Fibroblast of skin of left biceps (primary cell): ENCODE measurements around the gene LINGO4.

Experiments used
- DNase-seq, 2 experiments: peaks; one replicate each; pipeline ENCODE4 v3.0.0-alpha.2; 2013; ENCODE audit warnings: low read depth in 2 of 2

The LINGO4 gene

GRCh38 chr1:151833172-151833900 is 28.1 kb upstream of the LINGO4 start:
- DNase-seq, result no peak

- no peak for DNase-seq
Measured at GRCh38 chr1:151832318-151832980, 27.2 kb upstream of the LINGO4 start.

- DNase-seq, result no peak
Measured at GRCh38 chr1:151831605-151832004, 26.4 kb upstream of the LINGO4 start, which contains the start of gene RORC. Gene RORC (minus strand): TSS chr1:151831802. CDS start chr1:151831764, 38 bp downstream.

- DNase-seq, result no peak
Measured at GRCh38 chr1:151831256-151831591, 26.0 kb upstream of the LINGO4 start.

- DNase-seq, result no peak
Measured at GRCh38 chr1:151830055-151830454, 24.8 kb upstream of the LINGO4 start.

GRCh38 chr1:151829352-151830046 is 24.3 kb upstream of the LINGO4 start:
- DNase-seq, result no peak

GRCh38 chr1:151828921-151829320 is 23.7 kb upstream of the LINGO4 start:
- no peak for DNase-seq

- DNase-seq, result no peak
Measured at GRCh38 chr1:151827853-151828252, 22.6 kb upstream of the LINGO4 start.

- DNase-seq, result no peak
Measured at GRCh38 chr1:151825751-151826660, 20.8 kb upstream of the LINGO4 start.

GRCh38 chr1:151825204-151825603 is 20.0 kb upstream of the LINGO4 start:
- no peak for DNase-seq

- no peak for DNase-seq
Measured at GRCh38 chr1:151823175-151823574, 18.0 kb upstream of the LINGO4 start.

GRCh38 chr1:151822404-151822803 is 17.2 kb upstream of the LINGO4 start:
- no peak for DNase-seq

GRCh38 chr1:151820940-151821339 is 15.7 kb upstream of the LINGO4 start:
- no peak for DNase-seq

GRCh38 chr1:151819976-151820623 is 14.9 kb upstream of the LINGO4 start:
- no peak for DNase-seq

GRCh38 chr1:151819227-151819835 is 14.1 kb upstream of the LINGO4 start:
- DNase-seq, result no peak

- no peak for DNase-seq
Measured at GRCh38 chr1:151817353-151817730, 12.1 kb upstream of the LINGO4 start.

GRCh38 chr1:151816548-151817352 is 11.5 kb upstream of the LINGO4 start:
- no peak for DNase-seq

GRCh38 chr1:151815716-151816327 is 10.6 kb upstream of the LINGO4 start:
- no peak for DNase-seq

GRCh38 chr1:151814971-151815545 is 9.8 kb upstream of the LINGO4 start:
- DNase-seq, result no peak
